DMS79 (cell line): Measurements from ENCODE around the gene EXD2.
"Not testable (repeated sequence)": the region's sequence is repeated elsewhere in the genome, so short reads cannot be mapped to it uniquely, and the experiment has no call there.

ENCODE experiments used
- DNase-seq: peaks from one replicate; lab custom pipeline; 2025; lab: John Stamatoyannopoulos, UW

Gene EXD2

DNA sequence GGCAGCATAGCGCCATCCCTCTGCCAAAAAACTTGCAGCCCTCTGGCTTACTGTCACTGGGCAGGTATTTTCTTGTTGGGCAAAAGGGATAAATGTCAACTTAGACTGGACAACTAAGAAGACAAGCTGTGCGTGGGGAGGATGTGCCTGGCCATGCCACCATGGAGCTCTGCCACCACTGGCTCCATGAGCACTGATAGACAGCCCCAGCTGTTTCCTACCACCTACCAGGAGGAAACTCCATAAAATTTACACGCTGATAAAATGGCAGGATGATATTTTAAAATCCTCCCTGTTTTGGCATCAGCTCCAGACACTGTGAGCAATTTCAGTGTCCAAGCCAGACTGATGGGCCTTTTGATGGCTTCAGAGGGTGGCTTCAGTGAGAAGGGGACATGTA is 61.6 kb downstream of the EXD2 start:
- no peak for DNase-seq

DNA sequence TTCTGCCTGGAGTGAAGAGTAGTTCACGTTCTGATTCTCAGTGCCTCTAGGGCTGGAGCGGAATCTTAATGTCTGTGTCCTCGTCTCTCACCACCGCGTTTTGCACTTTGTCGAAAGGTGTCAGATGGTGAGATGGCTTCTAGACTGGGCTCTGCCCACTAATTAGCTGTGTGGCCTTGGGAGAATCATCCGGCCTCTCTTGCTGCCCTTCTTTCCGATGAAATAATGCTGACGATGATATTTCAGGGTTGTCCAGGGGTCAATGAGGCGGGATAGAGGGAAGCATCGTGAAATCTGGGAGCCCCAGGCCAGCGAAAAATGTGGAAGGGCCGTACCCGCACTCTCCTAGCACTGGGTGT is 67.8 kb downstream of the EXD2 start:
- DNase-seq = no peak

DNA sequence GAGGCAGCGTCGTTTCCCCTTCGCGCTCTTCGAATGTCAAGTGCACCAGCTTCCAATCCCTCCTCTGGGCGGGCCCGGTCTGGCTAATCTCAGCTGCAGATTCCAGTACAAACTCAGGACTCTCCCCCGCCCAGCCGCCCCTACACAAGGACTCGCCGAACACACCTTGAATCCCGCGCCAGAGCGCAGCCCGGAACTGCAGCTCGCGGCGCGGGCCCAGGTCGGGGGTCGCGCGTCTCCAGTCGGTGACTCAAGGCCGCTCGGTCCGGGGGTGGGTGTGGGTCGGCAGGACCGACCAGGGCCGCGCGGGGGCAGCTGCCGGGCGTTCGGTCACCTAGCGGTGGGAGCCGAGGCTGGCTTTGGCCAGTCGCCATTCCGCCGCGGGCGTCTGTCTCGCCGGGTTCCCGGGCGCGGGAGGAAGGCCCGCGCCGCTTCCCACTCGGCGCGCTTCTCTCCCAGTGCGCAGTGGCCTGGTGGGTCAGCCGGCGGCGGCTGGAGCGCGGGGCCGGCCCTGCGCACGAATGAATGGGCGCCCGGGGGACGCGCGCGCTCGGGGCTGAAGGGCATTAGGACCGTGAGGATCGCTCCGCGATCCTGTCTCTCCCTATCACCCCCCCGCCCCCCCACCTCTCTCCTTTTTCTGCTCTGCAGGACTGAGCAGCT is 68.4 kb downstream of the EXD2 start, which contains the start of gene GALNT16:
GALNT16 (plus strand) TSS at position 632 of the 663 bp plus-strand sequence. CDS start 133 bp downstream, outside the sequence.
- DNase-seq = peak; percentile 69

DNA sequence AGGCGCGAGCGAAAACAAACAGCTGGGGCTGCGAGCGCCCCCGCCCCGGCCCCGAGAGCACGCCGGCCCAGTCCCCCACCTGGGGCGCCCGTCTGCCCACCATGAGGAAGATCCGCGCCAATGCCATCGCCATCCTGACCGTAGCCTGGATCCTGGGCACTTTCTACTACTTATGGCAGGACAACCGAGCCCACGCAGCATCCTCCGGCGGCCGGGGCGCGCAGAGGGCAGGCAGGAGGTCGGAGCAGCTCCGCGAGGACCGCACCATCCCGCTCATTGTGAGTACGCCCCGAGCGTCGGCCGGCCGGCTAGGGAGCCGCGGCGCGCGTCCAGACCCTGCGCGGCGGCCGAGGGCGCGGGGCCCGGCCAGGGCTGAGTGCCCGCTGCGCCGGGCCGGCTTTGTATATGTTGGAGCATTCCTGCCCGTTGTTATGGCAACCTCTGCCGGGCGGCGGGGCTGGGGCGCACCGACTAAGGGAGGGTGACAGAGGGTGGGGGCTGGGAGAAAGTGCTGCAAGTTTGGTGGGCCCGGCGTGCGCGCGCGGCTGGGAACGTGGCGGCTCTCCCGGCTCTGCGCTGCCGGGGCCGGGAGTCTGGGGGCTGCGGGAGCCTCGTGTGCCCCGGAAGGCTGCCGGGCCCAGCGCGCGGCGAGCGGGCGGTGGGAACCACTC is 69.0 kb downstream of the EXD2 start:
- DNase-seq = no peak

DNA sequence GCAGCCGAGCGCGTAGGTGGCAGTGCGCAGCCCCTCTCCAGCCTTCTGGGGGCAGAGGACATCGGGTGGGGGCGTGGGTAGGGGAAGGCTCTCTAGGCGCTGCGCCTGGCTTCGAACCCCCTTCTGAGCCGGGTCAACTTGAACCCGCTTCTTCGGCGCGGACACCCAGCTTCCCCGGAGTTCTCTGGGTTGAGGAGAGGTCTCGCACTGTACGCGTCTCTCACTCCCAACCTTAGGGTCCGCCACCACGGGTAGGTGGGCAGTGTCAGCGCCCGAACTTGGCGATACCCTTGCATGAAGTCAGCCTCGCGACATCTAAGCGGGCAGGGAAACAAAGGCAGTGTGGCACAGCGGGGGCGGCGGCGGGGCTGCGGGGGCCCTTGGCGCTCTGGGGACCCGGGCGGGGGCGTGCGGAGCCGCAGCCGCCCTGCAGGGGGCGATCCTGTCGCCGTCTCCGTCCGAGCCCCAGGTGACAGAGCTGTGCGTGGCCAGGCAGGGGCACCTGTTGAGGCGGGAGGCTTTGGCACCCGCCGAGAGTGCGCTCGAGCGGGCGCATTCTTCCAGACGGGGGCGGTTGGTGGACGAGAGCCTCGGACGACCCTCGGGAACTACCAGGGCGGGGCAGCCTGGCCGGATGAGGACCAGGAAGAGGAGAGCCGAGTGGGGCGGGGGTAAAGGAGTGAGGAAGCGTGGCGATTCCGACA is 69.7 kb downstream of the EXD2 start:
- peak; percentile 64 for DNase-seq

GRCh38 chr14:69261761-69262331 is 70.5 kb downstream of the EXD2 start:
- peak; percentile 26 for DNase-seq

DNA sequence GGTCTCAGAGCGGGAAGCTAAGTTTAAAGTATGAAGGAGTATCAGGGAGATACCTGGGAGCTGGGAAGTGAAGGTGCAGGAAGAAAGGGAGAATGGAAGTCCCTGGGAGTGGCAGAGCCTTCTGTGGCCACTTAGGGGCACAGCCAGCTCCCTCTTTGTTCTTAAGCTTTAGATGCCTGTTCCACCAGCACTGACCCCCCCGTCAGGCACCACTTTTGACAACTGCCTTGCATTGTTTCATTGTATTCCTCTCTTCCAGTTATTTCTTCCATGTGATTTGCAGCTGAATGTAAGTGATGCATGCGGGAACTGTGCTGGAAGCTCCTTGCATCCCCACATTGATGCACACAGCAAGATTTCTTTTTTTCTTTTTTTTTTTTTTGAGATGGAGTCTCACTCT is 71.2 kb downstream of the EXD2 start:
- DNase-seq = no peak

DNA sequence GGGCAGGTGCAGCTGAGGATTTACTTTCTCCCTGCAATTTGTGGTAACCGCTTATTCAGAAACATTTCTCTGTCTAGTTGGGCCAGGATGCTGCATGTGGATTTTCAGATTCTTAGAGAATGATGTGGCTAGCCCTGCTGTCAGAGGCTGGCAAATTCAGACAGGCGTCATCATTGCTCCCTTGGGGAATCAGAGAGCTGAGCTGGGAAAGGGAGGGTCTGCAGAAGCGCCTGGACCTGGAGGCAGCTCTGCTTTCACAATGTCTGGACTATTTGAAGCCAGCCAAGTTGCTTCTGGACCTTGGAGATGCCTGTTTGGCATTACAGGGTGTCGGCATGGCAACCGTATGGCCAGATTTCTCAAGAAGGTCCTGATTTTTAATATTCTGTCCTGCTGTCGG is 72.1 kb downstream of the EXD2 start:
- DNase-seq = peak; percentile 17

- no peak for DNase-seq
These were observed 72.5 kb downstream of the EXD2 start for GRCh38 chr14:69263771-69264170.

DNA sequence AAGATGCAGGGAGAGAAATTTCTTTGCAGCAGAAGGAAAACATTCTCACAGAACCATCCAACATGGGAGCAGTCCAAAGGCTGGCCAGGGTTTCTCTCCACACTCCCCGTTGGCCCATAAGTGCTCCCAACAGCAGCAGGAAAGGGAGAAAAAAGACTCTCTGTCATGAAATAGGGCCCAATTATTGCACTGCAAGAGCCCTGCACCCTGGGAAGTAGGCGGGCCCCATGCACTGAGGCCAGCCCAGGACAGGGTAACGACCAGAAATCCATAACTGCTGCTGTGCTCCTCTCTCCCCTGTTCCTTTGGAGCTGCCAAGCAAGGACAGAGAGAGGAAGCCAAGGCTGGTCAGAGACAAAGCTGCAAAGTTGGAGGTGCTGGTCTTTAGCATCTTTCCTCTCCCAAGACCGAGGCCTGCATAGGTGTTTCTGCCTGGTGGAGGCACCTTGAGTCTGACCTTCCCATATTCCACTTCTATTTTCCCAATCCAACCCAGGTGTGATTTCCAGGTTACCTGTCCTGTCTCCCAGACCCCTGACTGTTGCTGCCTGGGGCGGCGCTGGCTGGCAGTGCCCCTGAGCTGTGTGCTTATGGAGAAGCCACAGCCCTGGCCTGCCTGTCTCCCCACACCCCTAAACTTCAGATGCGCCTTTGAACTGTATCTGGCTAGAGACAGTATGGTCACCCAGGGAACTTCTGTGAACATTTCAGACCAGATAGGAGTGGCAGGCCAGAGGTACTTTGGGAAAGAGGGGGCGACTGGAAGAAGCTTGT is 75.5 kb downstream of the EXD2 start:
- DNase-seq = no peak

GRCh38 chr14:69267492-69267891 is 76.2 kb downstream of the EXD2 start:
- no peak for DNase-seq

DNA sequence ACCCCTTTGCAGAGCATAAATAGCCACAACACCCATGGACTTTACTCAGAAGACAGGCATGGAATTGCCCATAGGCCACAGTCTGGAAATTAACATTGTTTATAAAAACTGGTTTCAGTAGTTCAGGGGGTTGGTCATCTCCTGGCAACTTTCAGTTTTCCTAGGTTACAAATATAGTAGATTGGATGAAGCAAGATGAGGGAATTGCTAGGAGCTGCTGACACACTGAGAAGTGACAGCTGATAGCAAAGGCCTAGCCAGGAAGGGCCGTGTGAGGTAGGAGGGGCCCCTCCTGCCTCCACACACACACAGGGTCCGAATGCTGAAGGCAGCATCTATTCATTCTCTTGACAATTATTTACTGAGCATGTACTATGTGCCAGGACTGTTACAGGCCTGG is 76.9 kb downstream of the EXD2 start:
- no peak for DNase-seq

GRCh38 chr14:69268763-69269162 is 77.5 kb downstream of the EXD2 start:
- DNase-seq = no peak

DNA sequence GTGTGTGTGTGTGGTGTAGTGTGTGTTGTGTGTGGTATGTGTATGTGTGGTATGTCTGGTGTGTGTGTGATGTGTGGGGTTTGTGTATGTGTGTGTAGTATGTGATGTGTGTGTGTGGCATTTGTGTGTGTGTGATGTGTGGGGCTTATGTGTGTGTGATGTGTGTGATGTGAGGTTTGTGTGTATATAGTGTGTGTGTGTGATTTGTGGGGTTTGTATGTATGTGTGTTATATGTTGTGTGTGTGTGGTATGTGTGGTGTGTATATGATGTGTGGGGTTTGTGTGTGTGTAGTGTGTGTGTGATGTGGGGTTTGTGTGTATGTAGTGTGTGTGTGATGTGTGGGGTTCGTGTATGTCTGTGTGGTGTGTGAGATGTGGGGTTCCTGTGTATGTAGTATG is 78.1 kb downstream of the EXD2 start:
- no peak for DNase-seq

- DNase-seq = no peak
These were observed 78.8 kb downstream of the EXD2 start for GRCh38 chr14:69270097-69270496.

- DNase-seq = no peak
These were observed 79.8 kb downstream of the EXD2 start for GRCh38 chr14:69270795-69271708.

DNA sequence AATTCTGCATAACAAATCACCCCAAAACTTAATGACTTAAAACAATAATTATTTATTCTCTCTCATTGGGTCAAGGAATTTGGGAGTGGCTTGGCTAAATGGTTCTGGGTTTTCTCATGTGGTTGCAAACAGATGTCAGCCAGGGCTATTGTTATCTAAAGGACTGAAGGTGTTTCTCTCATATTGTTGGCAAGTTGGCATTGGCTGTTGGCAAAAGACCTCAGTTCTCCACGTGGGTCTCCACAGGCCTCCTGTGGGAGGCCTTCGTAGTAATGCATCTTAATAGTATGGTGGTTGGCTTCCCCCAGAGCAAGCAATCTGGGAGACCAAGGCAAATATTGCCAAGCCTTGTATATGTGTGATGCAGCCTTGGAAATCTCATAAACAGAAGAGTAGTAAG is 83.0 kb downstream of the EXD2 start:
- DNase-seq = no peak

- DNase-seq = no peak
These were observed 84.0 kb downstream of the EXD2 start for GRCh38 chr14:69275331-69275730.

GRCh38 chr14:69277356-69277755 is 86.1 kb downstream of the EXD2 start:
- DNase-seq = not testable (repeated sequence)

GRCh38 chr14:69280746-69281291 is 89.5 kb downstream of the EXD2 start:
- no peak for DNase-seq
